ENCODE results near the gene SIX2. TPM values are rescaled to one million over a fixed set of nuclear protein-coding genes. Genes with fewer than 3 reads are reported as not detected.

SIX2 gene
- total RNA-seq, 1 donor from 2014 or later, result 0.12 TPM

DNA sequence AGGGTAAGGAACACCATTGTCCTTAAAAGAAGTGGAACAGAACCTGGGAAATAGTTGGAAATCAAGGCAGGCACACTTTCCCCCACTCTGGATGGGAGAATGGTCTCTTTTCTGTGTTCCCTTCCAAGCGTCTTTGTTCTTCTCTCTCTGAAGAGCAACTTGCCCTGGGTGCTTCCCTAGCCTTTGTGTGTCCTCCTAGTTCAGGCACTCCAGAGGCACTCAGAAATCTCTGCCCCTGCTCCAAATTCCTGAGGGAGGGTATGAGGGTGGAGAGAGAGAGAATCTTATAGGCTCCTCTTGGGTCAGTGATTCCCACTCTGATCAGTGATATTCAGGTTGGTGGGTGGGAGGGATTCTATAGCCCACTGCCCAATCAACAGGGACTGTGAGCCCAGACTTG is 8.8 kb upstream of the SIX2 start:
- no peak for ATAC-seq

DNA sequence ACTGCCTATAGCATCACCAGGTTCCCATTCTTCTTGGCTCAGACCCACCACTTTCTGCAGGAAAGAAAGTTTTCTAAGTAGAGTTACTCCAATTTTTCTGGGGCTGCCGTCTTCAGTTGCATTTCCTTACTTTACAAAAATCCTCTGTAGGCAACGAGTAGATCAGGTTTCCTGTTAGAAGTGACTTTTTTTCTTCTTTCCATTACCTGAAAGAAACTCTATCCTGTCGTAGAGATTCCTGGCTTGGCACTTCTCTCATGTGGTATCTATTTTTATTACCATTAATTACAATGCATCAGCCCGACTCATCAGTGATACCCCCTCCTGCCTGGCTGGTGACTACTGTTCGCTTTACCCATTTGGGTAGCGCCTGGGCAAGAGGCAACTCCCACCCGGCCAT is 5.6 kb upstream of the SIX2 start:
- ATAC-seq, result no peak

DNA sequence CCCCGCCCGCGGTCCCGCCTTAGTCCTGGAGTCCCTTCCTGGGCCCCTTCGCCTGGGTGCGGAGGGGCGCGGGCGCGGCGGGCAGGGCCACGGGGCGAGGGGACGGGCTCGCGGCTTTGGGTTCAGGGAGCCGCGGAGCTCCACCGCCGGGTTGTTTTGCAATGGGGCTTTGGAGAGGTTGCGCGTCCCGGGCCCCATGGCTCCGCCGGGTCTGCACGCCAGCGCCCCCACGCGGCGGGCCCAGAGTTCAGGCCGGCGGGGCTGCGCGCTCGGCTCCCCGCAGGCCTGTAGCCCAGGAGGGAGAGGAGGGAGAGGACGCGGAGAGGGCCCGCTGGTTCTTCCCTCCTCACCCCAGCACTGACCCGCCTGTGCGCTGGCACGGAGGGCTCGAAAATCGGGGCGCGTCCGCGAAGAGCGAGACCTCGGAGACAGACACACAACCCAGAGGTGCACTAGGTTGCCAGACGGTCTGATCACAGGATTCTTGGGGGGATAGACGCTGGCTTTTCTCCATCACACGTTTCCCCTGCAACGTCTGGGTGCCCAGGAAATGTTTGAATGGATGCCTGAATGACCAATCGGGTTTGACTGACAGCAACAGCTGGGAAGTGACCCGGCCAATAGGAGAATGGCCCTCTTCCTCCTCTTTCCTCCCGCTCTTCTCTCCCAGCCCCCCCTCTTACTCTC is 4.9 kb upstream of the SIX2 start:
- ATAC-seq, result no peak

DNA sequence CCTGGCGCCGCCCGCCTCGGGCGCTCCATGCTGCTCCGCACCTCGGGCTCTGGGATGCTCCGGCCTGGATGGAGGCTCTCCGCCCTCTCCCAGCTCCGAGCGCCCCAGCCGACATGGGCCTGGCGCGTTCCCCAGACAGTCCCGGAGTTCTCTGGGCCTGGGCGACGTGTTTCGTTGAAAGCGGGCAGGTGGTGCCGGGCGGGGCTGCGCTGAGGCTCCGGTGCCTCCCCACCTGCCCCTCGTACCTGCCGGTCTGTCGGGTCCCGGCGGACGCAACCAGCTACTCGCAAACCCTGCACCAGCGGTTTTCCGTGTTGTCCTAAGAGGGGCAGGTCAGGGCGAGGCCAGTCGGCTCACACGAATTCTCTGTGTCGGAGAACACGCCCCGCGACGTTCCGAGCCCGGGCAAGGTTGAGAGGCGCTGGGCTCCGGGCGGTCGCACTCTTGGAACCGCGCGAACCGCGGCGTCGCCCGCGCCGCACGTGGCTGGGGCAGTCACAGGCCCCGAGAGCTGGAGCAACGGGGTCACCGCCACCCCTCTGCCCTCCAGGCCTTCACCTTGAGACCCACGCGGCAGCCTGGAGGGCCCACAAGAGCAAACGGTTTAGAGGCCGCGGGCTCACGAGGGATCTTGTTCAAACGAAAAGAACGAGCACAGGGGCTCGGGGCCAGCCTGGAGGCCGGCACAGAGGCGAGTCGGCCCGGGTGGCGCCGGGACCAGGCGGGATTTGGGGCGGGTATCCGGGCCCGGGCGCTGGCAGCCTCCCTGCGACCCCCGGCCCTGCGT is 4.2 kb upstream of the SIX2 start:
- ATAC-seq, result no peak

DNA sequence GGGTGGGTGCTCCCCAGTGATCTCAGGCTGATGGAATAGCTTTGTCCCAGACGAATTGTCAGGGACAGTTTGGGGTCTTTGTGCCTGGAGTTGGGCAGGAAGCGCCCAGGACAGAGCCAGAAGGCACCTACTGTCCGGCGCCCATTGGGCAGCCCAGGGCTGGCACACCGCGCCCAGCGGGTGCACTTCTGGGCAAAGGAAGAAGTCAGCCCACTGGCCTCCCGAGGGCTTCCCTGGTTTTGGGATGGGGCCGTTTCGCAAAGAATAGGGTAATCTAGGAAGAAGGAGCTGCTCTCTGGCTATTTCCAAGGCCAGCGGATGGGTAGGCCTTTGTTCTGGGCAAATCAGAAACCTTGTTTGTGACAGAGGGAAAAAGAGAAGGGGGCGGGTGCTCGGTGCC is 3.5 kb upstream of the SIX2 start:
- ATAC-seq, result no peak

DNA sequence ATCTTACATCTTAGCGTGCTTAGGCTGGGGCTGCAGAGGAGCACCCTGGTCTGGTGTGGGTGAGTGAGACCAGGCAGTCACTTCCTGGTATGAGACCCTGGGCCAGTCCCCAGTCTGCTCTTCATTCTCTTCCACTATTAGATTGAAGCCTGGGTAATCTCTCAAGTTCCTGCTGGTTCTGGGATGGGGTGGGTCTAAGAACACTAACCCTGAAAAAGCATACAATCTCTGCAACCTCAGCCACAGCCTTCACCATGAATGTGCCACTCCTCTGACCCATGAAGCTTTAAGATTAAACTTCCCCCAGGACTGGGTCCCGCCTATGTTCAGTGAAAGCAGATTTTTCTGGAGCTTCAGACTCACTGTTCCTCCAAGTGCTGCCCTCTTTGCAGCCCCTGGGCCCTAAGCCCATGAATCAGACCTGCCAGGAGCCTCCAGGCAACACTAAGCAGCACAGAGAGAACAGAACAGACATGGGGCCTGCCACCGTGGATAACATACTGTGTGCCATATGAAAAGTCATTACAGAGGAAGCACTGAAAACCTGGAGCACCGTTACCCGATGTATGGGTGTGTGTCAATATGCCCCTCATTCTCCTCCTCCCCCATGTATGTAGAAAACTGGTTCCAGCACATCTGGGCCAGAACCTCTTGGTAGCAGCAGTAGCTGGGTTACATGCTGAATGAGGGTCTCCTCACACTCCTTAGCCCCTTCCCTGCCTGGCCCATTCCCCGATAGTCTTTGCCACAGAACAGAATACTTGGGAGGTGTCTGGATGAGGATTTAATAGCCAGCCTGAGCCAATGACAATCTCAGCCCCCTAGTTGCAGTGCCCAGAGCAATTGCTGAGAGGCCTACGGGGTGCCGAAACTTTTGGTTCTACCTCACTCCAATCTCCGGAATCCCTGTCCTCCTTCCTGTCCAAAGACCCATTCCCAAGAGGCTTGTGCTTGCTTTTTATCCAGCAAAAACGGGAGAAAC is 2.7 kb upstream of the SIX2 start:
- no peak for ATAC-seq

DNA sequence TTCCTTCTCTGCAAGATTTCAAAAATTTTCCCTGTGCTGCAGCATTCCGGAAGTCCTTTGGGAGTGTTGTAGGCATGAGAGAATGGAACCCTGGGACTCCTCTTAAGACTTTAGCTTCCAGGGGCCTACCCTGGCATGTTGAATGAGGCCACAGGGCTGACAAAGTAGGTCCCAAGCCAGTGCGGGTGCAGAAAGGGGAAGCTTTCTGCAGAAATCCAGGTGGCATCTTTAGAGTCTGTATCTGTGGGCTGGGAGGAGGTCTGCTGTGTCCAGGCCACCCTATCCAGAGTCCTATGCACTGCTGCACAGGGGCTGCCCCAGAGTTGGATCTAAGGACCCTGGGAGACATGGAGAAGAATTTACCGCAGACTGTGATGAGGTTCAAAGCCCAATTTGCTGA is 1.9 kb upstream of the SIX2 start:
- no peak for ATAC-seq

DNA sequence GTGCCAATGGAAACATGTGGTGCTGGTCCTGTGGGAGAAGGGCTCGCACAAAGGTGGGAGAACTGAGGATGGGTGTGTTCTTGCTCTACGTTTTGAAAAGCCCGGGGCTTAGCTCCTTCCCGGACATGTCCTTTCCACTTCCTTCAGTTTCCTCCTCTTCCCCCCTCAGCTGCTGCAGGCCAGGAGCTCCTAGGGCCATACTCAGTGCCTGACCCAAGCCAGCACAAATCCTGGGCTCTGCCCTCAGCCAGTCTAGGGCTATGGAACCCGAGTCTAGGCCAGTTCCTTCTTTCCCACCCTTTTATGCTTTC is 1.4 kb upstream of the SIX2 start:
- ATAC-seq, result no peak

DNA sequence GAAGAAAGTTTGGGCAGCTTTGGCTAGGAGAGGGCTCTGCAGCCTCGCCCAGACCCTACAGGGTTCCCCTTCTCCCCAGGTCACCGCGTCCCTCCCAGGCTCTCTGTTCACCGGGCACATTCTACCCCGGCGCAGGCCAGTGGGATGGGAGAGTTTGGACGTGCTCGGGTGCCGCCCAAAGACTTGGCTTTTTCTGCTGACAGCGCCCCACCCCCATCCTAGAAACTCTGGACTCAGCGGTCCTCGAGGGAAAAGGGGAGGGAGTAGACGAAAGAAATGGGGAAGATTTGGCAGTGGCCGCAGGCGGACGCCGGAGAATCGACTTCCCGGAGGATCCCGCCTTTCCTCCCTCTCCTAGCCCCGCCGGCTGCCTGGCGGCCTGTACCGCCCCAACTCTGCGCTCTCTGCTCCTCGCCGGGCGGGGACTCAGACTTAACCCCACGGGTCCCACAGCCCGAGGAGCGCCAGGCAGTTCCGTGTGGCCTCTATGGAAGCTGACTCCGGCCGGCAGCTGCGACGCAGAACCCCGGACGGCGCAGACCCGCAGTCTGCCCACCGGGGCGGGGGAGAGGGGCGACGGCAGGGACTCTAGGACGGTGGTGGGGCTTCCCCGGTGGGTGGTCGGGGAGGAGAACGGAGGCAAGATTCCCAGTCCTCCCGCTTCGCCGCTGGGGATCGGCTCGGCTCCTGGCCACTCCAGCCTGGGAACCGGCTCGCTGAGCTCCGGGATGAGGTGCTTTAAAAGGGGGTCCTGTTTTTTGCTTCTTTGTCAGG is 863 bp upstream of the SIX2 start:
- ATAC-seq, result peak; percentile 14

DNA sequence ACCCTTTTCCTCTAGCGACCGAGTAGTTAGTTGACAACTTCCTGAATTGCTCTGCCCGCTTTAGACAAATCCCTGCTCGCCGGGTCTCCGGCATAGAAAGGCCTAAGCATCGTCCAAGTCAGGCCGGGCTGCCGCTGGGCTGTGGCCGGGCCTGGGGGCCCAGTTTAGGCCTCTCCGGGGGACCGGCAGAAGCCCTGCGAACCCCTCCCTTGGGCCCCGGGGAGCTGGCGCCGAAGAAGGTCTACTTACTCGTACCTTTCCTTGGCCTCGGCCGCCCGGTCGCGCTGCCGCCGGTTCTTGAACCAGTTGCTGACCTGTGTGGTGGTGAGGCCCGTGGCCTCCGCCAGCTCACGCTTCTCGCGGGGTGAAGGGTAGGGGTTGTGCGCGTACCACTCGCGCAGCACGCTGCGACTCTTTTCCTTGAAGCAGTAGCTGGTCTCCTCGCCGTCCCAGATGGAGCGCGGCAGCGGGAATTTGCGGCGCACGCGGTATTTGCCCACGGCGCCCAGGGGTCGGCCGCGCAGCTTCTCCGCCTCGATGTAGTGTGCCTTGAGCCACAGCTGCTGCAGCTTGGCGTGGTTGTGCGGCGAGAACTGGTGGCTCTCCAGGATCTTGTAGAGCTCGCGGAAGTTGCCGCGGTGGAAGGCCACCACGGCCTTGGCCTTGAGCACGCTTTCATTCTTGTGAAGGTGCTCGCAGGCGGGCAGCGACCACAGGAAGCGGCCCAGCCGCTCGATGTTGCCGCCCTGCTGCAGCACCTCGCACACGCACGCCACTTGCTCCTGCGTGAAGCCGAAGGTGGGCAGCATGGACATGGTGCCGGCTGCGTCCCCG is 739 bp downstream of the SIX2 start:
- no peak for ATAC-seq

DNA sequence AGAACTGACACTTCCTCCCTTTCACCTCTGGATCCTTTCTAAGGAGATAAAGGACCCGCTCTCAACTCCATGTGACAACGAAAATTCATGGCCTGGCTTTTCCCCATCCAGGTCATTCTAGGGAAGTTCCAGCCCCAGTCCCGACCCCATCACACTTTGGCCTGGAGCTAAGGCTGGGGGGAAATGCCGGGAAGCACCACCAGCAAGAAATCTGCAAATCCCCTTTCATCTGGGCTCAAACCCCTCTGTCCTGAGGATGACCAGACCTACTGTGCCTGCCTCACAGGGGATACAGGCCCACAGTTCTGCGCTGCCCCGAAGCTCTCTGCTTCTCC is 1.3 kb downstream of the SIX2 start:
- no peak for ATAC-seq

DNA sequence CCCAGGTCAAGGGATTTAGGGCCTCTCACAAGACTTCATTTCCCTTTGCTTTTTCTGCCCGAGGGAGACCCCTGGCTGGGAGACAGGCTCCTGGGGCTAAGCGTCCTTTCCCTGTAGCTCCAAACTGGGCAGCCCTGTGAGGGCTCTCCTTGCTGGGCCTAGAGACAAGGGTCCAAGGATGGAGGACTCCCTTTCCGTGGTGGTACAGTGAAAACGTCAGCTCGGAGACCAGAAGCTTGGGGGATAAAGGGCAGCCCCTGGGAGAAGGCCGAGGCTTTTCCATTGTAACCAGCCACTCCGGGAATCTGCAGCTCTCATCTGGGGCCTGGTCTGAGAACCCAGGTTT is 2.3 kb downstream of the SIX2 start:
- ATAC-seq, result no peak

DNA sequence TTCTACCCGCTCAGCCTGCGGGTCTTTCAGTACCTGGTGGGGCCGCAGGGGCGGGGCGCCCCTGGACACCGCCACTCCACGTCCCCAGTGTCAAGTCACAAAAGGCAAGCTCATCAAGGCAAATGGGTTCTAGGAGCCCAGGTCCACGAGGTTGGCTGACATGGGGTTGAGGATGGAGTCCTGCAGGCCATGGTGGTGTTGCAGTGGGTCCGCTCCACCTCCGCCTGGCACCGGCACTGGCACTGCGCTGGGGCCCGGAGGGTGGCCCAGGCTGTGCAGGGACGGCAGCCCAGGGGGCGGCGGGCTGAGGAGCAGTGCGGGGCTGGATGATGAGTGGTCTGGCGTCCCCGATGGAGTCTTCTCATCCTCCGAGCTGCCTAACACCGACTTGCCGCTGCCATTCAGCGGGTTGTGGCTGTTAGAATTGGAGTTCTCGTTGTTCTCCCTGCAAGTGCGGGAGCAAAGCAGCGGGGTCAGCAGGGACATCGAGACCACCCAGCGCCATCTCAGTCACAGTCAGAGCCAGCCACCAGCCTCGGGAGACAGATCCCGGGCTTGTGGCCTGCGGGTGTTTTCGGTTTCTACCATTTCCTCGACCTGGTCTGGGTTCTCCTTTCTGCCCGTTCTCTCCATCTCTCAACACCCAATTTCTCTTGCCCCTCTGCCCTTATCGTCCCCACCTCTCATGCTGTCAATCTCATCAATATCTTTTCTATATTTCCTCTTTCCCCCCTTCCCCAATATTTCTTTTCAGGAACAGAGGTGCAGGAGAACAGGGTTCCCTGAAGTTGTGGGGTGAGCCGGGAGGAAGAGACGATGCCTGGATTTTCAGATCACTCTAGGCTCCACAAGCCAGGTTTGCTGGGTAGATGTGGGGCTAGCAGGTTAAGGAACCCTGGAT is 3.0 kb downstream of the SIX2 start:
- ATAC-seq, result no peak

DNA sequence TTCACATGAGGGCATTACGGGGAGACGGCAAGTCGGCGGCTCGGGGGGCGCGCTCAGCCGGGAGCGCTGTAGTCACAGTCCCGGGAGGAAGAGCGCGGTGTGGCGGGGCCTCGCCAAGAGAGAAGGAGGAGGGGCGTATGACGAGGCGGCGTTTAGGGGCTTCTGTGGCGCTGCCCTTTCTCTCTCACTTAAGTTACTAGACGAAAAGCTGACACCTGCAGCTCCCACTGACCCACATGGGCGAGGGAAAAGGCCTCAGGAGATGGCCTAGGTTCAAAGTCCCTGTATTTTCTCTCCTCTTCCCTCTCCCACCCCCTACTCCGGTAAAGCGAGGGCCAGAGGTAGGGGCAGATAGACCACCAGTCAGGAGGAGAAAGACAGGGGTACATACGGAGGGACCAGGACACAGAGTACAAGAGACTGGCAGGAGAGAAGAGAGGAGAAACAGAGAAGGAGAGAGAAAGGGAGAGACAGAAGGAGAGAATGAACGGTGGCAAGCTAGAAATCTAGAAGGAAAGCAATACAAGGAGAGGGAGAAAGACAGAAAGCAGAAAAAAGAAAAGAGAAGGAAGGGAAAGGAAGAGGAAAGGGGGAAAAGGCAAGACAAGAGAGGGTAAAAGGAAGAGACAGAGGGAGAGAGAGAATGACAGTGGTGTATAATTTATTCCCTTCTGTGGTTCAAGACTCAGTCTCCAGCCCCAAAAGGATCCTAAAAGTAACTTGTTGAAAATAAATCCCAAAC is 3.8 kb downstream of the SIX2 start:
- ATAC-seq, result no peak

DNA sequence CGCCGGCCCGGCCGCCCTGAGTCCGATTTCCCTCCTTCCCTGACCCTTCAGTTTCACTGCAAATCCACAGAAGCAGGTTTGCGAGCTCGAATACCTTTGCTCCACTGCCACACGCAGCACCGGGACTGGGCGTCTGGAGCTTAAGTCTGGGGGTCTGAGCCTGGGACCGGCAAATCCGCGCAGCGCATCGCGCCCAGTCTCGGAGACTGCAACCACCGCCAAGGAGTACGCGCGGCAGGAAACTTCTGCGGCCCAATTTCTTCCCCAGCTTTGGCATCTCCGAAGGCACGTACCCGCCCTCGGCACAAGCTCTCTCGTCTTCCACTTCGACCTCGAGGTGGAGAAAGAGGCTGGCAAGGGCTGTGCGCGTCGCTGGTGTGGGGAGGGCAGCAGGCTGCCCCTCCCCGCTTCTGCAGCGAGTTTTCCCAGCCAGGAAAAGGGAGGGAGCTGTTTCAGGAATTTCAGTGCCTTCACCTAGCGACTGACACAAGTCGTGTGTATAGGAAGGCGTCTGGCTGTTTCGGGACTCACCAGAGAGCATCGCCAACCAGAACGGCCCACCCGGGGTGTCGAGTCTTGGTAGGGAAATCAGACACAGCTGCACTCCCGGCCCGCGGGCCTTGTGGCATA is 4.6 kb downstream of the SIX2 start:
- ATAC-seq, result no peak

DNA sequence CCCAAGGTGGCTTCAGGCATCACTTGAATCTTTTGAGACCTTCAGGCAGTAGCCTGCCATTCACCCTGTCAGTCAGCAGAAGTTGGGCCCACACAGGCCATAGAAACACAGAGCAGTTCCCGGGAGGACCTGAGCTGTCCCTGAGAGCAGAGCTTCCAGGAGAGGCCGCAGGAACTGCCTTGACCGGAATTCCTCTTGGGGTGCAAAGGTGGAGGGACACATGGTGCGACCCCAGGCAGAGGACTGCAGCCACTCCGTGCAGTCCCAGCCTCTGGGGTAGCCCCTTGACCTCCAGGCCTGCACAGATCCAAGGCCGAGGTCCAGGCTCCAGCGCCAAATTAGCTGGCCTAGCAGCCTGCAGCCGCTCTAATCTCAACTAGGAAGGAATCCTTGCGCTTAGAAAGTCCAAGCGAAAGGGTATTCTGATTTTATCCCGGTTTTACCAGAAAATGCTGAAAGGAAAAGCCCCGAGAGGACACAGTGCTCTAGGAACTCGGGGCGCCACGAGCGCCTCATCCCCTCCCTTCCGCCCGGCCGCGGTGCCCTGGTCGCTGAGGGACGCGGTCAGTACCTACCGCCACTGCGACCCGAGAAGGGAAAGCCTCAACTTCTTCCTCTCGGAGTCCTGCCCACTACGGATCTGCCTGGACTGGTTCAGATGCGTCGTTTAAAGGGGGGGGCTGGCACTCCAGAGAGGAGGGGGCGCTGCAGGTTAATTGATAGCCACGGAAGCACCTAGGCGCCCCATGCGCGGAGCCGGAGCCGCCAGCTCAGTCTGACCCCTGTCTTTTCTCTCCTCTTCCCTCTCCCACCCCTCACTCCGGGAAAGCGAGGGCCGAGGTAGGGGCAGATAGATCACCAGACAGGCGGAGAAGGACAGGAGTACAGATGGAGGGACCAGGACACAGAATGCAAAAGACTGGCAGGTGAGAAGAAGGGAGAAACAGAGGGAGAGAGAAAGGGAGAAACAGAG is 5.4 kb downstream of the SIX2 start:
- ATAC-seq, result no peak

DNA sequence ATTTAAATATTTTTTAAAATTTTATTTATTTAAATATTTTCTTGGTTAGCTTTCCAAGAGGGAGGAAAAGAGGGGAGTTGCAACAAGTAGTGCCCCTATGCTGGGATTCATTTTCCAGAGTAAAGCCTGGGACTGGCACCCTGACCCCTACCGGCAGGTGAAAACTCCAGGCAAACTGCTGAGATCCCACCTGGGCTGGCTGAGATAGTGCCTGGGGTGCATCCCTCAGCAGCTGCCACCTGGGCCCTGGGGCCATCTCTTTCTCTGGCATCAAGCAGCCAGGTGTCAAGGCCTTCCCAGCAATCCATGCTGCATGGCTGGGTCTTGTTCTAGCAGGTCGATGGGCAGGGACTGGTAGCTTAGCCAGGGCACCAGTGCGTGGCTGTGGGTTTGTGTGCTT is 6.6 kb downstream of the SIX2 start:
- ATAC-seq, result no peak

DNA sequence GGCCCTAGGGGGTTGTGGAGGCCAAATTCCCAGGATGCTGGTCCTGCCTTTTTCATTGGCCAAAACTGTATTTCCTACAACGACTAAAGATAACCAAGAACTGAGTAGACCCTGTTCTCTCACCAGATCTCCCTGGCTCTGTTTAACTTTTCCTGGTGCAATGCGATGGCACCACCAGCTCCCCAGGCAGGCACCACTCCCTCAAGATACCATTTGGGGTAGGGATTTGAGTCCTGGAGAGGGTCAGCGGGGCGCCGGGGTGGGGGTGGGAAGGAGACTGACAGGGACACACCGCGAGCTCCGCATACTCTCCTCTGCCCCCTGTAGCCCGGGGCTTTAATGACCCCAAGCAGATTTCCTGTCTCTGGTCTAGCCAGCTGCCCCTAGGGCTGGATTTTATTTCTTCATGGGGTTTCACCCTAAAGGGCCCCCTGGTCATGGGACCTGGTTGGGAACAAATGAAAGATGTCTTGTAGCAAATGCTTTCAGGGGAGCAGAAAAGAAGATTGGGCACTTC is 7.3 kb downstream of the SIX2 start:
- ATAC-seq, result no peak
